COLO668 (cell line): Measurements from ENCODE around the gene GRM7.

Source experiments
- DNase-seq: peaks from one replicate; lab custom pipeline; 2025; ENCODE audit not compliant: unreplicated experiment; lab: John Stamatoyannopoulos, UW

Gene GRM7

GRCh38 chr3:7226393-7226792 lies 365.5 kb downstream of the GRM7 start:
- DNase-seq = no peak

- DNase-seq = no peak
Observed at GRCh38 chr3:7238565-7239295, 377.8 kb downstream of the GRM7 start.

GRCh38 chr3:7241584-7242302 lies 380.8 kb downstream of the GRM7 start:
- DNase-seq = no peak

- DNase-seq = no peak
Observed at GRCh38 chr3:7242303-7242635, 381.4 kb downstream of the GRM7 start.

- DNase-seq = no peak
Observed at GRCh38 chr3:7249493-7250076, 388.7 kb downstream of the GRM7 start.

GRCh38 chr3:7254251-7254650 lies 393.3 kb downstream of the GRM7 start:
- DNase-seq = no peak

- no peak for DNase-seq
Observed at GRCh38 chr3:7260975-7261374, 400.1 kb downstream of the GRM7 start.

- DNase-seq = no peak
Observed at GRCh38 chr3:7263347-7264195, 402.7 kb downstream of the GRM7 start.

- no peak for DNase-seq
Observed at GRCh38 chr3:7264196-7264526, 403.2 kb downstream of the GRM7 start.

GRCh38 chr3:7265736-7266135 lies 404.8 kb downstream of the GRM7 start:
- no peak for DNase-seq

GRCh38 chr3:7266551-7266950 lies 405.6 kb downstream of the GRM7 start:
- DNase-seq = no peak

- DNase-seq = no peak
Observed at GRCh38 chr3:7270731-7271130, 409.8 kb downstream of the GRM7 start.

- DNase-seq = no peak
Observed at GRCh38 chr3:7271631-7272030, 410.7 kb downstream of the GRM7 start.

- no peak for DNase-seq
Observed at GRCh38 chr3:7272203-7272602, 411.3 kb downstream of the GRM7 start.

- no peak for DNase-seq
Observed at GRCh38 chr3:7275396-7275795, 414.5 kb downstream of the GRM7 start.

GRCh38 chr3:7280318-7280717 lies 419.4 kb downstream of the GRM7 start:
- DNase-seq = no peak

GRCh38 chr3:7282988-7283387 lies 422.1 kb downstream of the GRM7 start:
- no peak for DNase-seq

- DNase-seq = no peak
Observed at GRCh38 chr3:7285505-7285904, 424.6 kb downstream of the GRM7 start.

- no peak for DNase-seq
Observed at GRCh38 chr3:7288133-7288532, 427.2 kb downstream of the GRM7 start.

- no peak for DNase-seq
Observed at GRCh38 chr3:7289121-7289520, 428.2 kb downstream of the GRM7 start.

GRCh38 chr3:7290077-7290825 lies 429.3 kb downstream of the GRM7 start:
- DNase-seq = no peak
